Mononuclear cell (primary cell): Measurements from ENCODE around the gene ADCK1. TPM values are rescaled to one million over a fixed set of nuclear protein-coding genes. Genes with fewer than 3 reads are reported as not detected.
"Not testable (repeated sequence)": the region's sequence is repeated elsewhere in the genome, so short reads cannot be mapped to it uniquely, and the experiment has no call there.

Experiments
- H3K27me3 ChIP-seq: 2 replicates; pipeline ENCODE4 v1.6.0; 2011; ENCODE audit warnings: low read length, control low read depth; ENCODE audit not compliant: insufficient read depth
- H3K4me1 ChIP-seq: 2 replicates; pipeline ENCODE4 v1.5.1; 2011; ENCODE audit warnings: mild to moderate bottlenecking, low read length, control low read depth; ENCODE audit not compliant: insufficient read depth
- H3K4me3 ChIP-seq: 2 replicates; pipeline ENCODE4 v1.5.1; 2011; ENCODE audit warnings: mild to moderate bottlenecking, low read length, moderate library complexity
- H3K9me3 ChIP-seq: 2 replicates; pipeline ENCODE4 v1.5.1; 2011; ENCODE audit warnings: low read depth, mild to moderate bottlenecking, control low read depth, low read length
- total RNA-seq: library from RNA; depleted of rRNA; stranded (reverse); fragments of >200 nt; gene quantifications from one replicate; pipeline ENCODE4 v1.2.3, GENCODE V29; 2012

ADCK1 gene
- total RNA-seq, 1 donor: 1.4 TPM

DNA sequence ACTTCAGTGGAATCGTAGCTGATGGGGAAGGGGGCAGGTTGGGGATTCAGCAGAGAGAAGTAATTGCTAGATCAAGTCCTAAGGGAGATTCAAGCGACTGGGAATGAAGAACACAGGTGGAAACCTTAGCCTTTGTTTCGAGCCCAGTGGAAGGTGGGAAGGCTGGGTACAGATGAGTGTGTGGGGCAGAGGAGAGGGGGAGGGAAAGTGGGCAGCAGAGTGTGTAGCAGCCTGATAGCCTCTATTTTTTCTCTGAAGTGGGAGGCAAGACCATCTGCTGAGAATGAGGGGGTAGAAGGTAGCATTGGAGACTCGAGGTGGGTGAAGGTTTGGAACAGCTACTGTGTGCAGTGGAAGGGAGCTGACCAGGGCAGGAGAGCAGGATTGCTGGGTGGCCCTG lies 91.0 kb downstream of the ADCK1 start:
- Histone ChIP-seq H3K27me3 (no peaks in the 10 kb centered on the region), H3K4me1 (no peaks in the 10 kb centered on the region), H3K9me3 (no peaks in the 10 kb centered on the region), H3K4me3 (no peak overlapping the region)

- Histone ChIP-seq H3K4me1 (no peaks in the 10 kb centered on the region), H3K4me3 (no peak overlapping the region), H3K9me3 (no peaks in the 10 kb centered on the region), H3K27me3 (no peaks in the 10 kb centered on the region)
These were observed 92.5 kb downstream of the ADCK1 start for GRCh38 chr14:77892381-77892871.

DNA sequence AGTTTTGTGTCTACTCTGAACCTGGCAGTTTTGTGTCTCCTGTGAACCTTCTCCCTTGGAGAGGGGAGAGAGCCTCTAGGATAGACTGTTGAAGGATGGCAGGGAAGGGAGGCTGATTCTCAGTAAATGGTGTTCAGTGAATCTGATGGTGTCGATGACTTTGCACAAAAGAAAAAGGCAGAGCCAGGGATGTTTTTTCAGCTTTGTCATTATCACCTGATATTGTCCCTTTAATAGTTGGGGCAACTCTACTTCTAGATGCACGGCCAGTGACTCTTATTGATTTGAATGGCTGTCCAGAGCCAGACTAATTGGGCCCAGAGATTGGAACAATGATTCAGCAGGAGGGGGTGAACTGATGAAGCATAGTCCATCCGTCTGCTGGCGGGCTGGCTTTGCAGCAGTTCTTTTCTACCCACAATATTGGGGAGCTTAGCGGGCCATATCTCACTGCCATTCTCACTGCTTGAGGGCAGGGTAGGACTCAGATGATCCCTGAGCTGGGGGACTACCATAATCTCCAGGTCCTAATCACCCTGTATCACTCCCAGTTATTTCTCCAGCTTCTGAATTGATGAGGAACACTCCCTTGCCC lies 93.1 kb downstream of the ADCK1 start:
- Histone ChIP-seq H3K4me3 (no peak overlapping the region), H3K27me3 (no peaks in the 10 kb centered on the region), H3K4me1 (no peaks in the 10 kb centered on the region), H3K9me3 (no peaks in the 10 kb centered on the region)

GRCh38 chr14:77897374-77897773 lies 97.5 kb downstream of the ADCK1 start:
- no peak overlapping the region for H3K4me3 ChIP-seq
- H3K27me3 ChIP-seq: no peaks in the 10 kb centered on the region
- no peaks in the 10 kb centered on the region for H3K4me1 ChIP-seq
- H3K9me3 ChIP-seq: no peaks in the 10 kb centered on the region

- Histone ChIP-seq H3K27me3 (no peaks in the 10 kb centered on the region), H3K4me1 (no peaks in the 10 kb centered on the region), H3K4me3 (no peak overlapping the region), H3K9me3 (no peaks in the 10 kb centered on the region)
These were observed 102.9 kb downstream of the ADCK1 start for GRCh38 chr14:77902811-77903210.

GRCh38 chr14:77903221-77903620 lies 103.3 kb downstream of the ADCK1 start:
- Histone ChIP-seq H3K27me3 (no peaks in the 10 kb centered on the region), H3K4me3 (no peak overlapping the region), H3K4me1 (no peaks in the 10 kb centered on the region), H3K9me3 (no peaks in the 10 kb centered on the region)

- Histone ChIP-seq H3K4me3 (no peak overlapping the region), H3K9me3 (no peaks in the 10 kb centered on the region), H3K4me1 (no peaks in the 10 kb centered on the region), H3K27me3 (no peaks in the 10 kb centered on the region)
These were observed 104.2 kb downstream of the ADCK1 start for GRCh38 chr14:77903937-77904617.

DNA sequence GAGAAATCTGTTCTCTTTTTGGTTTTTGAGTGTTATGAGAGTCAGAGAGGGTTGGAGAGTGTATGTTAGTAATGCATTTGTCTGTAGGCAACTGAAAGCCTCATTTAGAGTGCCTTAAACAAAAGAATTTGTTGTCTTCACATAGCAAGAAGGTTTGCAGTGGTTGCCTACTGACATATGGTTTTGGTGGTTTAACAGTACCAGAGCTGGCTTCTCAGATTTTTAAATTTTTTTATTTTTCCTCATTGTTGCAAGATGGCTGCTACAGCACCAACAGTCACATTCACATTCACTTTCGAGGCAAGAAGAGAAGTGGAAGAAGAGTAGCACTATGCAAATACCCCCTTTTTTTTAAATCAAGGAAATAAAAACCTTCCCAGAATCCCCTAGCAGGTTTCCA lies 106.5 kb downstream of the ADCK1 start:
- Histone ChIP-seq H3K27me3 (no peaks in the 10 kb centered on the region), H3K4me1 (no peaks in the 10 kb centered on the region), H3K4me3 (no peak overlapping the region), H3K9me3 (no peaks in the 10 kb centered on the region)

DNA sequence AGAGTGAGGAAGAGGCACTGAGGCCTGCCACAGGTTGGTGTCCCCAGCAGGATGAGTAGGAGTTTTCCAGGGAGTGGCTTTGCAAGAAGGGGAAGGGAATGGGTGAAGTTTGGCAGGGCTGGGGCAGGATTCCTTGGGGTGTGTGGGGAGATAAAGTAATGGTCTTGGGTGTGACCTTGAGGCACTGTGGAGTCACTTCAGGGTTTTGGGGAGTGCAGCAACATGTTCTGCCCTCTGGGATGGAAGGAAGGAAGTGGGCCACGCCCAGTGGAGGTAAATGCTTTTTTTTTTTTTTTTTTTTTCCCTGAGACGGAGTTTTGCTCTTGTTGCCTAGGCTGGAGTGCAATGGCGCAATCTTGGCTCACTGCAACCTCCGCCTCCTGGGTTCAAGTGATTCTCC lies 108.9 kb downstream of the ADCK1 start:
- Histone ChIP-seq H3K9me3 (no peaks in the 10 kb centered on the region), H3K4me3 (no peak overlapping the region), H3K27me3 (no peaks in the 10 kb centered on the region), H3K4me1 (no peaks in the 10 kb centered on the region)

GRCh38 chr14:77909911-77910310 lies 110.0 kb downstream of the ADCK1 start:
- Histone ChIP-seq H3K4me1 (no peaks in the 10 kb centered on the region), H3K27me3 (no peaks in the 10 kb centered on the region), H3K9me3 (no peaks in the 10 kb centered on the region), H3K4me3 (no peak overlapping the region)

GRCh38 chr14:77910506-77910905 lies 110.6 kb downstream of the ADCK1 start:
- Histone ChIP-seq H3K4me1 (no peaks in the 10 kb centered on the region), H3K27me3 (no peaks in the 10 kb centered on the region), H3K9me3 (no peaks in the 10 kb centered on the region), H3K4me3 (no peak overlapping the region)

DNA sequence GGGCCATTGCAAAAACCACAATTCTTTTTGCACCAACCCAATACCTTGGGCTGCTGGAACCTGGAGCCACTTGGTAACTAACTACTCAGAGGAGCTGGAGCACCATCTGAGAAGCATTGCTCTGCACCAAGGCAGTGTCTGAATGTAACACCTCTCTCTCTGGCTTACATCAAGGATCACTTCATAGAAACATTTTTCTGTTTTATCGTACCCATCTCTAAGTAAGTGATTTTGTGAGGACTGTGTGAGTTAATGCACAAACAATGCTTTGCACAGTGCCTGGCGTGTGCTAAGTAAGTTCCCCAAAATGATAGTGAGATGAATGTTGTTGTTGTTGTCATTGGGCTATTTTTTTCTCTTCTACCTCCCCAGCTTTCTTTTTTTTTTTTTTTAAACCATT lies 111.4 kb downstream of the ADCK1 start:
- H3K27me3 ChIP-seq: no peaks in the 10 kb centered on the region
- H3K9me3 ChIP-seq: no peaks in the 10 kb centered on the region
- no peak overlapping the region for H3K4me3 ChIP-seq
- no peaks in the 10 kb centered on the region for H3K4me1 ChIP-seq

GRCh38 chr14:77912754-77913556 lies 113.0 kb downstream of the ADCK1 start:
- Histone ChIP-seq H3K27me3 (no peaks in the 10 kb centered on the region), H3K4me3 (no peak overlapping the region), H3K9me3 (no peaks in the 10 kb centered on the region), H3K4me1 (no peaks in the 10 kb centered on the region)

DNA sequence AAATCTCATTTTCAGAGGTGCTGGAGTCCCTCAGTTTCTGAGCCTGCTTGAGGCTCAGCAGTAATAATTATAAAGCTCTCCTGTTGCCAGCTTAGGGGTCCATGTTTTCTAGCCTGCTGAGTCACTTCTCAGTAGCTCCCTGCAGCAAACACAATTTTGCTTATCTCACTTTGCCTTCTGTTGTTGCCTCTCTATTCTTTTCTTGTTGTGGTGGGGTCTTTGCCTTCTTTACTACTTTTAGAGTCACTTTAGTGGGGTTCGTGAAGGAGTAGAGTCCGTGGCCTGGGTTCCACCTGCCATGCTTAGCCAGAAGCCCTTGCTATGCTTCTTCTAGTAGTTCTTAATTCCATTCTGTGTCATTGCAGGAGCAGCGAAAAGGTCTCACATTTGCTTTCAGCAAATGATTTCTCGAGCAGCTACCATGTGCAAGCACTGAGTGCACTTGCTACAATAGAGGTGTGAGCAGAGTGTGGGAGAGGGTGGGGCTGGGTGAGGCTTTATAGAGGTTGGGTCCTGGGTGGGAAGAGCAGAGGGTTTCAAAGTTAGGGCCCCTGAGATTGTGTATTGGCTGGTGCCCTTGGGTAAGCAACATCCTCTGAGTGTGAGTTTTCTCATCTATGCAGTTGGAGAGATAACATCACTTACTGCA lies 114.3 kb downstream of the ADCK1 start:
- H3K27me3 ChIP-seq: no peaks in the 10 kb centered on the region
- no peaks in the 10 kb centered on the region for H3K4me1 ChIP-seq
- no peaks in the 10 kb centered on the region for H3K9me3 ChIP-seq
- H3K4me3 ChIP-seq: no peak overlapping the region

- H3K4me3 ChIP-seq, H3K9me3 ChIP-seq, H3K4me1 ChIP-seq, H3K27me3 ChIP-seq: not testable (repeated sequence)
These were observed 115.5 kb downstream of the ADCK1 start for GRCh38 chr14:77915390-77915789.
